GM08714 (cell line): ENCODE measurements around the gene UBE2L3.
A peak's percentile ranks its signal among the peaks of the same experiment; 100 is the strongest.

Experiments
- H3K4me3 ChIP-seq: fragments of 200-500 bp; sonication (Bioruptor generic); 2 replicates; pipeline ENCODE4 v1.5.1; 2014; ENCODE audit warnings: mild to moderate bottlenecking, low read length, inconsistent platforms
- ZNF274 ChIP-seq: IDR thresholded peaks from 2 replicates; pipeline ENCODE4 v1.6.1; 2012; ENCODE audit warnings: mild to moderate bottlenecking, low read depth, low read length

UBE2L3 gene

DNA sequence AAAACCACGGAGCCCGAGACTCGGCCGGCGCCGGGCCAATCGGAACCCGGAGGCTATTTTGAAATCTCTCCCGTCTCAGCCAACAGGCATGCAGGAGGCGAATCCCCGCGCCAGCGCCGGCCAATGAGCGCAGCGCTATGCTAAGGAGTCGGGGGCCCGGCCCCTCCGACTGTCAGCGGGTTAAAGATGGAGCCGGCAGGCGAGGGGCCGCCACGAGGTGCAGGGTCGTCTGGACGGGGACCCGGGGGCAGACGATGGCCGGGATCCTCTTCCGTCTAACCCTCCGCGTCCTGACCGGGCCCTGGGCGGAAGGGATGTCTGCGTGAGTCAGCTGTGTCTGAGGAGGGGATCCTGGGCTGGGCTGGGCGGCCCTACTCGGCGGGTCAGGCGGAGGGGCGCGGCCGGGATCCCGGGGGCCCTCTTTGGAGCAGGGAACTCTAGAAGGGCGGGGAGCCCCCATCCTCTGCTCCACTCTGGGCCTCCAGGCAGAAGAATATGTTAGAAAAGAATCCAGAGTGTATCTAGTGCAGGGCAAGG is 84.6 kb downstream of the UBE2L3 start:
- H3K4me3 ChIP-seq = peak overlapping the region; percentile 84
- no peak for TF ChIP-seq ZNF274

DNA sequence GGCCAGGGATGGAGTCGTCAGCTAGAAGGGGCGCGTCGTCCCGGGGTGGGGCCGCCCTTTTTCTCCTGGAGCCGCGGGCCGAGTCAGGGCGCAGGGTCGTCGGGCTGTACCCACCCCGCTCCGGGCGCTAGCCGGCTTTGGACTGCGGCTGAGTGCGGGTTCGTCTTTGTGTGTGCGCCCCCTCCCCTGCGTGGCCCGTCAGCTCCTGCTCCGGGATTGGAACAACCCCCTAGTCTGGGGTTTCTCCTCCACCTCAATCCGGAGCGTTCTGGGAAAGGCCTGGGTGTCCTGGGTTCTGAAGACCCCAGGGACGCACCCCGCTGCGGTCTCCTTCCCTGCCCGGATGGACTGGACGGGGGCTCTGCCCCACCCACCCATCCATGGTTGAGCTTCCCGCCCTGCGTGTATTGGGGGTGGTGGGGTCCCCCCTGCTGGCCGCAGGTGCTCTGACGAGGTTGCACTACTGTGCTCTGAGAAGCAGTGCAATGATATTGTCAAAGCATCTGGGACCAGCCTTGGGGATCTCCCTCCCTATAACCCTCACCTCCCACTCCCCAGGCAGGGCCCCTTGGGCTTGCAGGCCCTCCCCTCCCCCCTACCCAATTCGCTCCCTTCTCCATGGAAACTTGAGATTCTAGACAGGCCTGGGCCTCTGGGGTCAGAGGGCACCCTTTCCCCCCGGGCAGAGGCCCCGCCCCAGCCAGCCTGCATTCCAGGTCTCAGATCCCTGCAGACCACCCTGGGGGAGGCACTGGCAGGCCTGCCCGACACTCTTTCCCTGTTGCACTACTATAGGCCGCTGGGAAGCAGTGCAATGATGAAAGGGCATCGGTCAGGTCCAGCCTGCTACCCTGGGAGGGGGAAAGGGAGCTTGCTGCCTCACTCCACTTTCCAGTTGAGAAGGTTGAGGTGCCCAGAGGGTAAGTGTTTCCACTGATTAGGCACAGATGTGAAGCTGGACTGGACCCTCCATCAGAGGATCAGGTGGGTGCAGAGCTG is 85.3 kb downstream of the UBE2L3 start:
- no peak for TF ChIP-seq ZNF274

DNA sequence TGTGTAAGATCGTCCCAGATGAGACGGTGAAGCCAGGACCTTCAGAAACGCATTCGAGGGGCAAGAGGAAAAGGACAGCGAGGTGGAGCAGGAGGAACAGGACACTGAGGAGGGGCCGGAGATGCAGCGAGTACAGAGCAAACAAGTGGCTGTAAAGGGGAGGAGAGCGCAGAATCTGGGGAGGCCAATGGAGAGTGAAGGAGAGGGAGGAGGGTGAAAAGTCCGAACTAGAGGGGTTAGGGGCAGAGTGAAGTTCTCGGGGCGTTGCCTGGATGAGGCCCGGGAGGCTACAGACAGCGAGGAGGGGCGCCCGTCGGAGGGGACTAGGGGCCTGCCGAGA is 89.5 kb downstream of the UBE2L3 start:
- peak overlapping the region; percentile 4; the same call in 1 of the 2 replicates for H3K4me3 ChIP-seq

More for the DNA sequence above, 85.3 kb downstream of the UBE2L3 start:
- peak overlapping the region; percentile 84 for H3K4me3 ChIP-seq

DNA sequence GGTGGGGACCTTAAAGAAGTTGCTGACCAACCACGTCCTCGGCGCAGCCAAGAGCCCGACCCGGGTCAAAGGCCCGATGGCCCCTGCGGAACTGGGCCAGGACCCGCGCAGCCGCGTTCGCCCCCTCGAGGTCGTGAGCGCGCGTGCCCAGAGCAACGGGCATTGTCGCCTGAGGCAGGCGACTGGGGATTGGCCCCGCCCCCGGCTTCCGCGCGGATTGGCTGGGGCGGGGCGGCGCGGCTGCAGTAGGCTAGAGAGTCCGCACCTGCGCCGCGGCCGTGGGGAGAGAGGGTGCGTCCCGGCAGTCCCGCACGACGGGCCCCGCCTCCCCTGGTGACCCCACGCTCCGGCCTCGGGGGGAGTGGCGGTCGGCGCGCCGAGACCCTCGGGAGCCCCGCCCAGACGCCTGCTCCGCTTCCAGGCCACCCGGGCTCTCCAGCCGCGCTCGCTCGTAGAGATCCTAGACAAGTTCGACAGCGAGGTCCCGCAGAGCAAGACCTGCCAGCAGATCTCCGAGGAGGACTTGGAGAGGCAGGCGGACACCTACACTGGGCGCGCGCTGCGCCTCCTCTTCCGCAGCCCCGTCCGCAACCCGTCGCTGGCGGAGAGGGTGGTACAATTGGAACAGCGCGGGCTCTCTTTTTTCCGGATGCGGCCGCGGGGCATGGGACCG is 90.0 kb downstream of the UBE2L3 start:
- H3K4me3 ChIP-seq = peak overlapping the region; percentile 70
- no peak for TF ChIP-seq ZNF274

More for the DNA sequence above, 89.5 kb downstream of the UBE2L3 start:
- no peak for TF ChIP-seq ZNF274

DNA sequence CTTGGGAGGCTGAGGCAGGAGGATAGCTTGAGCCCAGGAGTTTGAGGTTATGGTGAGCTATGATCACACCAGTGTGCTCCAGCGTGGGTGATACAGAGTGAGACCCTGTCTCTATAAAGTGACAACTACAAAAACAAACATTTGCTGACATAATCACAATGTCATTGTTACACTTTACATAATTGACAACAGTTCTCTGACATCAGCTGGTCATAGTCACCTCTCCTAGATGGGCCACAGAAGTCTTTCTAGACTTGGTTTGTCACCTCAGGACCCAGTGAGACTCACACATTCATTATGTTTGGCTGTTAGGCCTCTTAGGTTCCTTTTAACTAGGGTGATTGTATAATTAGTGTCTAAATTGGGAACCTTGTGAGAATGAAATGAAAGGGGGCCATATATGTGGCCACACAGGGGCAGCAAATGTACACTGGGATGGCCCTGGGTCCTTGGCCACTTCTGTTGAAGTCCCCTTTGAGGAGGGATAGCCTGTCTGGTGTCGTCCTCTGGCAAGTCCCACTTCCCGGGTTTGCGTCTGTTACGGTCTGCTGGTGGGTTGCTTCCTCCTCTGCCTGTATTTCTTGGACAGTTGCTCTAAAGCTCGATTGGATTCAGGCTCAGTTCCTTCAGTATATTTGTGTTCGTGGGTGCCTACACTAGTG is 92.5 kb downstream of the UBE2L3 start:
- no peak overlapping the region for H3K4me3 ChIP-seq
- TF ChIP-seq ZNF274 = no peak

DNA sequence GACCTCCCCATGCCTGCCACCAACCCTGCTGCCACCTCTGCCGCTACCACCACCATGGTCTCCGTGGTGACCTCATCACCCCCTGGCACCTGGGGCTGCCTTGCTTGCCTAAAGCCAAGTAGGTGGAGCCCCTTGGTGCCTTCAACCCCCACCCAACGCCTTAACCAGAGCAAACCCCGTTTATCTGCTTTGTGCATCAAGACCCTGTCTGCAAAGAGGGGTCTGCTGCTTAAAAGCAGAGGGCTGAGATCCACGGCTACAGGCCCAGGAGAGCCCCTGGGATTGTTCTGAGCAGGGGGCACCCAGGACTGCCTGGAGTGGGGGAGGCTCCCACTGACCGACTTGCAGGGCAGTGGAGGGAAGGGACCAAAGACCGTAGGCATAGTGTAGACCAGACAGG is 93.4 kb downstream of the UBE2L3 start:
- H3K4me3 ChIP-seq = no peak overlapping the region
- no peak for TF ChIP-seq ZNF274

DNA sequence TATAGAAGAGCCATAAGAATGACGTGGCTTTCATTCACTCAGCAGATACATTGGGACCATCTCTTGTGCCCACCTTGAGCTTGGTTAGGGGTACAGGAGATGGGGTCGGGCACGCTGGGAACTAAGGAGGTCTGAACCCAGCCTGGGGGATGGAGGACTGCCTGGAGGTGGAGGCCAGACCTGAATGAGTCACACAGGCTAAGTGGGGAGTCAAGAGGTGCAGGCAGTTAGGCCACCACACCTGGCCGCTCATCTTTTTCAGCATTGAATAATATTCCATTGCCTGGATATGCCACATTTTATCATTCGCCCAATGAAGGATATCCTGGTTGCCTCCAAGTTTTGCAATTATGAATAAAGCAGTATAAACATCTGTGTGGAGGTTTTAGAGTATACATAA is 94.5 kb downstream of the UBE2L3 start:
- no peak overlapping the region for H3K4me3 ChIP-seq
- no peak for TF ChIP-seq ZNF274

DNA sequence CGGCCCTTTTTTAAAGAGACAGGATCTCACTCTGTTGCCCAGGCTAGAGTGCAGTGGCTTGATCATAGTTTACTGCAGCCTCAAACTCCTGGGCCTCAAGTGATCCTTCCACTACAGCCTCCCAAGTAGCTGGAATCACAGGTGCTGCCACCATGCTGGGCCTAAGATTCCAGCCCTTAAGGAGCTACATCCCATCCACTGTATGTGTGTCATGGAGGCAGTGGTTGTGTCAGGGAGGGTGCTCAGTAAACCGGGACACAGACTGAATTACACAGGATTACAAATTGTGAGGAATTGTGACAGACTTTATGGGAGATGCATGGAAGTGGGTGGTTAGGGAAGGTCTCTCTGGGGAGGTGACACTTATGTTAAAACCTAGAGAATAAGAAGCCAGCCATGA is 96.2 kb downstream of the UBE2L3 start:
- TF ChIP-seq ZNF274 = no peak

DNA sequence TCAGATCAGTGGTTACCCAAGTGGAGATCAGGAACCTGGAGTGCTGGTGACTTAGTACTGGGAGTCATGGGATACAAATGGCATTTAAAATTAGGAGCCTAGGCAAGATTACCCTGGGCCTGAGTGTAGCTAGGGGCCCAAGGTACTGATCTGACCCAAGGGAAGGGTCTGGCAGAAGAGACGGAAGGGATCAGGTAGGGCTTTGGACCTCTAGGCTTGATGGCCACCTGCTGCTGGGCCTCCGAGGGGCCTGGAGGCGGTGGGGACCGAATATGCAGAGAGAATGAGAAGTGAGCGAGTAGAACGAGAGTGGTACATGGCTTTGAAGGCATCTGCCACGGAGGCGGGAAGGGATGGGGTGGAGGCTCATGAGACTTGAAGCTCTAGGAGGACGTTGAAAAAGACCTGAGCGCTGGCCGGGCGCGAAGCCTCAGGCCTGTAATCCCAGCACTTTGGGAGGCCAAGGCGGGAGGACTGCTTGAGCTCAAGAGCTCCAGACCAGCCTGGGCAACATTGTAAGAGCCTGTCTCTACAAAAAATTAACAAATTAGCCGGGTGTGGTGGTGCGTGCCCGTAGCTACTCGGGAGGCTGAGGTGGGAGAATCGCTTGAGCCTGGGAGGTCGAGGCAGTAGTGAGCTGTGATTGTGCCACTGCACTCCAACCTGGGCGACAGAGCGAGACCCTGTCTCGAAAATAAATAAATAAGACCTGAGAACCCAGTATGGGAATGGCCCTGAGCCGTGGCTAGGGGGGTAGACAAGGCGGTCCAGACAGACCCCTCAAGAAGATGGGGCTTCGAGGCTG is 97.7 kb downstream of the UBE2L3 start:
- H3K4me3 ChIP-seq = peak overlapping the region; percentile 74; the same call in 1 of the 2 replicates
- no peak for TF ChIP-seq ZNF274

More for the DNA sequence above, 96.2 kb downstream of the UBE2L3 start:
- no peak overlapping the region for H3K4me3 ChIP-seq

DNA sequence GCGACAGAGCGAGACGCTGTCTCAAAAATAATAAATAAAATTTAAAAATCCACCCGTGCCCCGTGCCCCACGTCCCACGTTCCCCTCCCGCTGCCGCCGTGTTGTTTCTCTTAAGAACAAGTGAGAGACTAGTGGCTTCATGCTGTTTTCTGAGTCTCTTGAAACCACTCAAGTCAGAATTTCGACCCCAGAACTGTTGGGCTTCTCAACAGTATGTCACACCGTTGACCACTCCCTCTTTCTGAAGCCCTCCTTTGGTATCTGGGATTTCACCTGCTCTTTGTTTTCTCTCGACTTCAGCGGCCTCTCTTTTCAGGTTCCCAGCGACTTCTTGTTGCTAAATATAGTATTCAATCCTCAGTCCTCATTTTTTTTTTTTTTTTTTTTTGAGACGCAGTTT is 99.3 kb downstream of the UBE2L3 start:
- no peak for TF ChIP-seq ZNF274
- peak overlapping the region; percentile 74 for H3K4me3 ChIP-seq

DNA sequence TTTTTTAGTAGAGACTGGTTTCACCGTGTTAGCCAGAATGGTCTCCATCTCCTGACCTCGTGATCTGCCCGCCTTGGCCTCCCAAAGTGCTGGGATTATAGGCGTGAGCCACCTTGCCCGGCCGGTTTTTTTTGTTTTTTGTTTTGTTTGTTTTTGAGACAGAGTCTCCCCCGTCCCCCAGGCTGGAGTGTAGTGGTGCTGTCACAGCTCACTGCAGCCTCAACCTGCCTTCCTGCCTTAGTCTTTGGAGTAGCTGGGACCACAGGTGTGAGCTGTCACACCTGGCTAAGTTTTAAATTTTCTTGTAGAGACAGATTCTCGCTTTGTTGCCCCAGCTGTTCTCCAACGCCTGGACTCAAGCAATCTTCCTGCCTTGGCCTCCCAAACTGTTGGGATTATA is 101.5 kb downstream of the UBE2L3 start:
- no peak for TF ChIP-seq ZNF274
- no peak overlapping the region for H3K4me3 ChIP-seq

DNA sequence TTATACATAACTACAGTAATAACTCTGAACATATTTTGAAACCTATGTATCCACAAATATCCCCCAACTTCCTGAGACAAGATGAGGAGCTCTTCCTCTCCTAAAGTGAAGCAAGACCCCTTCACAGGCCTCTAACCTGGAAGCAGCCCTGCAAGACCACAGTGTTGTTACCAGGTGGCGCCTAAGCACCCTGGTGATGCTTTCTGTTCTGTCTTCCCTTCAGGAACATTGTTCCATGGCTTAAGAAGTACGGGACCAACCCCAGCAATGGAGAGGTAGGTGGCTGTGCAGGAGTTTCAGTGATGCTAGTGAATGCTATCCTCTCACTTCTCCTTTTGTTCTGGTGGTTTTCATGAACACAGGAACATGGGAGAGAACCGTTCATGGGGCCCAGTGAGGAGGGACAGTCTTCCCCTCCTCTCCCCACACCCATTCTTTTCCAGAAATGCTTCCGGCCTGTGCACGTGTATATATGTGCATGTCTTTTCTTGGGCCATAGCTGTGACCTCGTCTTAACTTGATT is 104.7 kb downstream of the UBE2L3 start:
- TF ChIP-seq ZNF274 = no peak

More for the DNA sequence above, 104.7 kb downstream of the UBE2L3 start:
- H3K4me3 ChIP-seq = no peak overlapping the region
